ENCODE results near the gene LGMN.

- no peak for TF ChIP-seq EZH2 (IDR thresholded peaks at IDR 0.05; ENCODE audit: insufficient read depth, poor library complexity, severe bottlenecking)
- TF ChIP-seq EZH2phosphoT487 (IDR thresholded peaks at IDR 0.05; ENCODE audit: insufficient read depth, low read depth): no peak
Measured at GRCh38 chr14:92686411-92686899, 62.0 kb downstream of the LGMN start.

Data from GM23248 (cell line).